Ovary (tissue), 3 donors: ENCODE results near the gene DBNDD2.

Experiments used
- CTCF ChIP-seq, 3 donors: fragments of 450-650 bp in 2 of 3; fragments of 200-600 bp in 1 of 3; IDR thresholded peaks; one replicate each; pipeline versions ENCODE4 v1.5.1 to v1.8.0; 2016 to 2022; ENCODE audit warnings: antibody characterized with exemption in 3 of 3, mild to moderate bottlenecking in 1 of 3
- EP300 ChIP-seq: sonication (generic); formaldehyde crosslinking; IDR thresholded peaks from one replicate; pipeline ENCODE4 v1.6.1; 2017; ENCODE audit warnings: antibody characterized with exemption
- POLR2A ChIP-seq: fragments of 450-650 bp; IDR thresholded peaks from one replicate; pipeline ENCODE4 v1.6.1; 2017; ENCODE audit warnings: antibody characterized with exemption, mild to moderate bottlenecking, moderate library complexity
- donor health status: DM: no; HTN: no; CAD: no.

GRCh38 chr20:45394221-45395113 is 13.6 kb upstream of the DBNDD2 start:
- TF ChIP-seq CTCF (IDR thresholded peaks at IDR 0.05) (no peak), POLR2A (no peak), EP300 (no peak)
